Right lobe of liver (tissue), 4 donors: ENCODE data around the gene BCR.
"Not testable (repeated sequence)": the region's sequence is repeated elsewhere in the genome, so short reads cannot be mapped to it uniquely, and the experiment has no call there.

Experiments used
- POLR2A ChIP-seq: fragments of 450-650 bp; IDR thresholded peaks from one replicate; pipeline ENCODE4 v1.6.1; 2017; ENCODE audit warnings: antibody characterized with exemption, mild to moderate bottlenecking
- TF ChIP-seq, protein P1 (sequence below), 4 donors: fragments of 200-600 bp in 3 of 4; fragments of 450-650 bp in 1 of 4; IDR thresholded peaks; one replicate each; pipeline versions ENCODE4 v1.5.1 to v1.8.0; 2016 to 2022; ENCODE audit warnings: antibody characterized with exemption in 4 of 4, mild to moderate bottlenecking in 2 of 4
- donor health status: DM: no; HTN: no; CAD: no.
- donor health status: DM: no; HTN: no; CAD: no.
- donor health status: DM: no; HTN: yes; CAD: no.

DNA sequence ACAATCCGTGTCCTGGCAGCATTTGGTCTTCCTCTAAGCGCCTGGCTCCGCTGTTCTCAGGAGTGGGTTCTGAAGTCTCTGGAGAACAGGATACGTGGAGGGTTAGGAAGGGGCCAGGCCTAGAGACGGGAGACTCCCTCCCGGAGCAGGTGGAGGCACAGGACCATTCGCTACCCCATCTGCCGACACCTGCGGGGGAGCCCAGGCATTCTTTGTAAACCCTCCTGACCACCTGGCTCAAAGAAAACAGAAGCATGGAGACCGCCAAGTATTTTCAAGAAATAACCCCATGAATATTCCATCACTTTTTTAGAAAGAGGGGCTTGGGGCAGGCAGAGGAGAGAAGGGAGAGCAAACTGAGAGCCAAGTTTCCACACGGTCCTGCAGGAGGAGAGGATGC is 136.3 kb downstream of the BCR start:
- TF ChIP-seq, protein P1, sequence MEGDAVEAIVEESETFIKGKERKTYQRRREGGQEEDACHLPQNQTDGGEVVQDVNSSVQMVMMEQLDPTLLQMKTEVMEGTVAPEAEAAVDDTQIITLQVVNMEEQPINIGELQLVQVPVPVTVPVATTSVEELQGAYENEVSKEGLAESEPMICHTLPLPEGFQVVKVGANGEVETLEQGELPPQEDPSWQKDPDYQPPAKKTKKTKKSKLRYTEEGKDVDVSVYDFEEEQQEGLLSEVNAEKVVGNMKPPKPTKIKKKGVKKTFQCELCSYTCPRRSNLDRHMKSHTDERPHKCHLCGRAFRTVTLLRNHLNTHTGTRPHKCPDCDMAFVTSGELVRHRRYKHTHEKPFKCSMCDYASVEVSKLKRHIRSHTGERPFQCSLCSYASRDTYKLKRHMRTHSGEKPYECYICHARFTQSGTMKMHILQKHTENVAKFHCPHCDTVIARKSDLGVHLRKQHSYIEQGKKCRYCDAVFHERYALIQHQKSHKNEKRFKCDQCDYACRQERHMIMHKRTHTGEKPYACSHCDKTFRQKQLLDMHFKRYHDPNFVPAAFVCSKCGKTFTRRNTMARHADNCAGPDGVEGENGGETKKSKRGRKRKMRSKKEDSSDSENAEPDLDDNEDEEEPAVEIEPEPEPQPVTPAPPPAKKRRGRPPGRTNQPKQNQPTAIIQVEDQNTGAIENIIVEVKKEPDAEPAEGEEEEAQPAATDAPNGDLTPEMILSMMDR (IDR thresholded peaks at IDR 0.05) = not testable (repeated sequence)
- TF ChIP-seq POLR2A = not testable (repeated sequence)
